Measurements from ENCODE around the gene SLC45A3. TPM values are rescaled to one million over a fixed set of nuclear protein-coding genes. Genes with fewer than 3 reads are reported as not detected.

The SLC45A3 gene
- total RNA-seq, 4 donors from 2014 or later, result 0.66 to 3.2 (median 1.3) TPM; not detected in 1

- TF ChIP-seq, protein P1, sequence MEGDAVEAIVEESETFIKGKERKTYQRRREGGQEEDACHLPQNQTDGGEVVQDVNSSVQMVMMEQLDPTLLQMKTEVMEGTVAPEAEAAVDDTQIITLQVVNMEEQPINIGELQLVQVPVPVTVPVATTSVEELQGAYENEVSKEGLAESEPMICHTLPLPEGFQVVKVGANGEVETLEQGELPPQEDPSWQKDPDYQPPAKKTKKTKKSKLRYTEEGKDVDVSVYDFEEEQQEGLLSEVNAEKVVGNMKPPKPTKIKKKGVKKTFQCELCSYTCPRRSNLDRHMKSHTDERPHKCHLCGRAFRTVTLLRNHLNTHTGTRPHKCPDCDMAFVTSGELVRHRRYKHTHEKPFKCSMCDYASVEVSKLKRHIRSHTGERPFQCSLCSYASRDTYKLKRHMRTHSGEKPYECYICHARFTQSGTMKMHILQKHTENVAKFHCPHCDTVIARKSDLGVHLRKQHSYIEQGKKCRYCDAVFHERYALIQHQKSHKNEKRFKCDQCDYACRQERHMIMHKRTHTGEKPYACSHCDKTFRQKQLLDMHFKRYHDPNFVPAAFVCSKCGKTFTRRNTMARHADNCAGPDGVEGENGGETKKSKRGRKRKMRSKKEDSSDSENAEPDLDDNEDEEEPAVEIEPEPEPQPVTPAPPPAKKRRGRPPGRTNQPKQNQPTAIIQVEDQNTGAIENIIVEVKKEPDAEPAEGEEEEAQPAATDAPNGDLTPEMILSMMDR (IDR thresholded peaks at IDR 0.05; ENCODE audit: low read depth), result no peak
These were observed 1.1 kb upstream of the SLC45A3 start for GRCh38 chr1:205681364-205681763.

DNA sequence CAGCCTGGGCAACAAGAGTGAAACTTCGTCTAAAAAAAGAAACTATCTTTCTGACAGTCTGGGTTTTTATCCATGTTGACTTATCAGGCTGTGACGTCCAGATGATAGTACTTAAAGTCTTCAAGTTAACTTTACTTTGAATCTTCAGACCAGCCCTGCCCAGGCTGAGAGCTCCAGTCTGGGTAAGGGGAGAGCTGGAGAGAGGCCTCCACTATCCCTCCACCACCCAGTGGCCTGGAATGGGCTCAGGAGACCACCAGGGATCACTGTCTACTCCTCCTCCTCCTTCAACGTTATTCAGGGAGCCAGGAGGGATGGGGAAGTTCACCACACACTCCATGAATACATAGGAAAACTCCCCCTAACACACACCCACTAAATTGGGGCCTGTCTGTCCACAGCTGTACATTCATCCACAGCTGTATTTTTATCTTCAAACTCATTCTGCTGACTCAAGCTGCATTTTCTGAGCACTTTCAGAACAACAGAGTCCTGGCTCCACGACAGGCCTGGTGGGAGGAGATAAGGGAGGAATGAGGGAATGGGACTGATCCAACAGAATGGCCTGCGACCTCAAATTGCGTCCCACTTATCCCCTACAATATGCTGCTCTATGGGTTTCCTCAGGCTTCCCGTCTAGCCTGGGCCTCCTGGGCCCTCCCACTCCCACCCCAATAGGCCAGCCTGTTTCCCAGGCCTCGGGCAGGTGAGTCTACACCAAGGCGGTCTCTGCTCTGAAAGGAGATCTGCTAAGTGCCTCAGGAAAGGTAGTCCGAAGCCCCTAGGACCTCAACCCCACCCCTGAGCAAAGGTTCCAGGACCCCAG lies 1.8 kb downstream of the SLC45A3 start:
- TF ChIP-seq, protein P1 (IDR thresholded peaks at IDR 0.05; ENCODE audit: low read depth), result no peak

- TF ChIP-seq, protein P1 (IDR thresholded peaks at IDR 0.05; ENCODE audit: low read depth), result no peak
These were observed 3.1 kb downstream of the SLC45A3 start for GRCh38 chr1:205677167-205677566.

DNA sequence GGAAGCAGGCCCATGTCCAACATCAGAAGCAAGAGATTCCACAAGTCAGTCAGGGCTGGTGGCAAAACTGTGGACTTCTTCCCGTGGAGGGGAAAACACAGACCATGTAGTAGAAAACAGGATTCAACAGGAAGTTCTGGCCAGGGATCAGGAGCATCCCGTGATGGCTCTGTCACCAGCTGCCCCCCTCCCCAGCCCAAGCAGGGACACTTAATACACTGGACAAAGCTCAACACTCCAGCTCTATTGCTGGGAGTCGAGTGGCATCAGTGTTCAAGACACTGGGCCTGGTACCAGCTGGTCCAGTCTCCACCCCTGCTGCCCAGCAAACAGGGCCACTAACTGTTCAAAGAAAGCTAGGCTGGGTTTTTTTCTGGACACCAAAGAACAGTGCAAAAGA lies 3.7 kb downstream of the SLC45A3 start:
- TF ChIP-seq, protein P1 (IDR thresholded peaks at IDR 0.05; ENCODE audit: low read depth), result no peak

DNA sequence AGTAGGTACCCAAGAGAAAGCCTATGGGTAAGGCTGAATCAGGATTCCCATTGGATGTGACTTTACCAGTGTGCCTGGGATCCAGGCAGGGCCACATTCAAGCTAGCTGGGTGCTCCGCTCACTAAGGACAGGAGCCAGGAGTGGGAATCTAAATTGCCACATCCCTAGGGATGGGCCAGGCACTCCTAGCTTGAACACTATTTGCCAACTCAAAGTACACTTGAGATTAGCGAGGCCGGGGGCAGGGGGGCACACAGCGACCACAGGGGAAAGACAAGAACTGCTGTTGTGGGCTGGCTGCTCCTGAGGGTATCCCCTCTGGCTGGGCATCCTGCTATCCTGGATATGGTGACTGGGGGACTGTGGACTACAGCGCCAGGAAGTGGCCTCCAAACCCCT lies 4.3 kb downstream of the SLC45A3 start:
- TF ChIP-seq, protein P1 (IDR thresholded peaks at IDR 0.05; ENCODE audit: low read depth), result no peak

GRCh38 chr1:205675247-205675646 lies 5.1 kb downstream of the SLC45A3 start:
- TF ChIP-seq, protein P1 (IDR thresholded peaks at IDR 0.05; ENCODE audit: low read depth), result no peak

DNA sequence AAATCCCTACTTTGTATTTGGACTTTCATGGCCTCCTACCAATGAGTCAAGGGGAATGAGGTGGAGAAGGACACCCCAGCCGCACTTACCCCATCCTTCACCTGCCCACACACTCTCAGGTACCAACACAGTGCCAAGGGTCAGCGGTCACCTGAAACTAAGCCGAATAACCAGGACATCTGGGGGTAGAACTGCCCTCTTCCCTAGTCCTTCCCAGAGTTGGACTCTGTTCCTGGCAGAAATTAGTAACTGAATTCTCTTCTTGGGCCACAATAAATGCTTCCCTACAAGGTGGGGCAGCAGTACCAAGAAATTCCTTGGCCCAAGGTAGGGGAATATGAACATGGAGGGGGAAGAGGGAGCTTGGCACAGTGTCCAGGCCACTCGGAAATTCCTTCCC lies 7.3 kb downstream of the SLC45A3 start:
- TF ChIP-seq, protein P1 (IDR thresholded peaks at IDR 0.05; ENCODE audit: low read depth), result no peak

All from subcutaneous adipose tissue (tissue), 4 donors.